ENCODE measurements around the gene SMARCB1.

SMARCB1 gene

DNA sequence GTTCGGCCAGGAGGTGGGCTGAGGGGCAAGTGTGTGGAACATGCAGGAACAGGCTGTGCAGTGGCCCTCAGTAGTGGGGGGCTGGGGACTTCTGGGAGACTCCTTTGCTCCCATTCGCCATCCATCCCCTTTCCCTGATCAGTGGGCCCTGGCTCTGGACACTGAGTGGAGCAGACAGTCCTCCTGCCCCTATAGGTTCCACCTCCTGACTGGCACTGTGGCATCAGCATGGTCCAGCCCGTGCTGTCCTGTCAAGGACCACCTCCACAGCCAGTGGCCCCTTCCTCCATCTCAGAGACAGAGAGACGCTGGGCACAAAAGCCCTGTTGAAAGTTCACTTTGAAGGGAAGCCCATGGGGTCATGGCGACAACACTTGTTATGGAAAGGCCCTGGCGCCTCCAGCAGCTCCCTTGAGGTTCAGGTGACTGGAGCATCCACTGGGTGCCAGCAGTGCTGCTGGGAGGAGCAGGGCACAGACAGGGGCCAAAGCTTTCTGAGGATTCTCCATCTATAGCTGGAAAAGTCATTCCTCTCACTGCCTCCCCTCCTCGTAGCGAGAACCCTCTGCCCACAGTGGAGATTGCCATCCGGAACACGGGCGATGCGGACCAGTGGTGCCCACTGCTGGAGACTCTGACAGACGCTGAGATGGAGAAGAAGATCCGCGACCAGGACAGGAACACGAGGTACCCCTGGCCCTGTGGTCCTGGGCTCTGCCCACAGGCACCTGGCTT is 46.4 kb downstream of the SMARCB1 start:
- DNase-seq: no peak

DNA sequence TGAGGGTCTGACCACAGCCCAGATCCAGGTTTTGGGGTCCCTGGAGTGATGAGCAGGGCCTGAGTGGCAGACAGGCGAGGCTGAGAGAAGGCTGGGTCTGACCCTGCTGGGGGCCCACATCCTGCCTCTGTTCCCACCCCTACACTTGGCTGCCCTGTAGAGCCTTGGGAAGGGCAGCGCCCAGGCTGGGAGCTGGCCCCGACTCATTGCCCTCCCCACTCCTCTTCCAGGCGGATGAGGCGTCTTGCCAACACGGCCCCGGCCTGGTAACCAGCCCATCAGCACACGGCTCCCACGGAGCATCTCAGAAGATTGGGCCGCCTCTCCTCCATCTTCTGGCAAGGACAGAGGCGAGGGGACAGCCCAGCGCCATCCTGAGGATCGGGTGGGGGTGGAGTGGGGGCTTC is 47.1 kb downstream of the SMARCB1 start:
- DNase-seq: no peak

DNA sequence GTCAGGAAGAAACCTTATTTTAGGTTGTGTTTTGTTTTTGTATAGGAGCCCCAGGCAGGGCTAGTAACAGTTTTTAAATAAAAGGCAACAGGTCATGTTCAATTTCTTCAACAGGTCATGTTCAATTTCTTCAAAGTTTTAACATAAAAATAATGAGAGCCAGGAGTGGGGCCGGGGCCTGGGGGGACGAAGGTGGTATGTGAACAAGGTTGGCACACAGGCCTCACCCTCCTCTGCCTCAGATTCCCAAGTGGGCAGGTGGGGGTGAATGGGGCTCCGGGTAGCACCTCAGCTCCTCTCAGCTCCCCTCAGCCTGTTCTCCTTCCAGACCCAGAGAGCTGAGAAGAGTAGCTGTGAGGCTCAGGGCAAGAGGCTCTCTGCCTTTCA is 47.6 kb downstream of the SMARCB1 start:
- no peak for DNase-seq

DNA sequence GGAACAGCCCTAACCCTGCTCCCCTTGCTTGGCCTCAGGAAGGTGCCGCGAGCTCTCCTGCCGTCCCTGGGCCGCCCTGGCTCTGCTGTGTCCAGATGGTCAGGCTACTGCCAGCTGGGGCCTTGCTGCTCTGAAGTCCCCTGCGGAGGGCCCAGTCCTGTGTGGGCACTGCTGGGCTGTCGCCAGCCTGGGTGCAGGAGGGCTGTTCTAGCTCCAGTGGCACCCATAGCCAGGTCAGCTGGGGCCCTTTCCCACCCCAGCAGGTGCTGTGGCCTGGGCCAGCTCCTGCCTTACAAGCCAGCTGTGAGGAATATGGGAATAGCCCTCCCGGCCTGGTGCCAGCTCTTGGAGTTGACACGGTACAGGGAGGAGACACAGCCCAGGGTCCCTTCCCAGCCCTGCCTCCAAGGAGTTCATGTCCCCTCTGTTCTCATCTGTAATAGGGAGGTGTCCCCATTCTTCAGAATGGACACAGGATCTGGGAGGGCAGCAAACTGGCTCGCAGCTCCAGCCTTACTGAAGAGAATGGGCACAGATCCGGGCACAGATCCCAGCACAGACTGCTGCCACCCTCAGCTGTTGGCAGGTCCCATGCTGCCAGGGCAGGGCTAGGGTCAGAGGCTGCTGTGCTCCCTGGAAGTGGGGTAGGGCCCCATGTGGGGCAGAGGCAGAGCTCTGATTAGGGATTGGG is 48.2 kb downstream of the SMARCB1 start:
- no peak for DNase-seq

DNA sequence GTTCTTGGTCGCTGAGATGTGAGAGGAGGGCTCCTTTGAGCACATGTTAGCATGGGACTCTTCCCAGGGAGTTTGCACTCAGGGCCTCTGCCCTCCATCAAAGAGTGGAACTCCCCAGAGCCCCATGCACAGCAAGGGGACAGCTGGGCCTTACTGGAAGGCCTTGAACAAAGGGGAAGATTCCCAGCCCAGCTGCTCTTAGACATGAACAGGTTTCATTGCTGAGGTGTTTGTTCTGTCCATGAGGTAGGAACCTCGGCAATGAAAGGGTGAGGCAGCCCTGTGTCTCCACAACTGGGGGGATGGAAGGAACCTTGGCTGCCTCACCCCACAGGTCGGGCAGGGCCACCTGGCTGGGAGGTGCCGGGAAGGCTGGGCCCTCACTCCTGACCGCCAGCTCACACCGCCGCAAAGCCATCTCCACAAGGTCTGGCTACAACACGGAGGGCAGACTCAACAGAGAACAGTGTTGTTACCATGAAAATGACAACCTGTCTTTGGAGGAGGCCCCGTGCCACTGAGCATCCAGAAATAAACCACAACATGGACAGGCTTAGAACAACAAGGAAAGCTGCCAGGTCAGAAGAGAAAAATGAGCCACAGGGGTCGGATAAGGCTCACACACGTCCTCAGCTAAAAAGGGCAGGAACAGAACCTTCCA is 48.8 kb downstream of the SMARCB1 start:
- no peak for DNase-seq

DNA sequence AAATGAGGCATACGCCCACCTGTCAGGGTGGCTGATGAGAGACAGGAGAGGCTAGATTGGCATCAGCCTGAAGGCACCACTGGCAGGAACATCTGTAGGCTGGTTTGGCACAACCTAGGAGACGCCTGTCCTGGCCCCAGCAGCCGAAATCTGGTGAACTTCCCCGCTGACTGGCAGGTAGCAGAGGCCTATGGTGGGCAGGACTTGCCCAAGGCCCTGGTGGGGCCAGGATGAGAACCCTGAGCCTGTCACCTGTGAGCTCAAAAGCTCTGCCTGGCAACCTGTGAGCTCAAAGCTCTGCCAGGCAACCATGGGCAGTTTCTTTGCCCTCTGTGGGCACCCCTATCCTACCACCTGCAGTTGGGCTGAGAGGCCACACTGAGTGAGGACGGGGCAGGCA is 49.5 kb downstream of the SMARCB1 start:
- DNase-seq: no peak

DNA sequence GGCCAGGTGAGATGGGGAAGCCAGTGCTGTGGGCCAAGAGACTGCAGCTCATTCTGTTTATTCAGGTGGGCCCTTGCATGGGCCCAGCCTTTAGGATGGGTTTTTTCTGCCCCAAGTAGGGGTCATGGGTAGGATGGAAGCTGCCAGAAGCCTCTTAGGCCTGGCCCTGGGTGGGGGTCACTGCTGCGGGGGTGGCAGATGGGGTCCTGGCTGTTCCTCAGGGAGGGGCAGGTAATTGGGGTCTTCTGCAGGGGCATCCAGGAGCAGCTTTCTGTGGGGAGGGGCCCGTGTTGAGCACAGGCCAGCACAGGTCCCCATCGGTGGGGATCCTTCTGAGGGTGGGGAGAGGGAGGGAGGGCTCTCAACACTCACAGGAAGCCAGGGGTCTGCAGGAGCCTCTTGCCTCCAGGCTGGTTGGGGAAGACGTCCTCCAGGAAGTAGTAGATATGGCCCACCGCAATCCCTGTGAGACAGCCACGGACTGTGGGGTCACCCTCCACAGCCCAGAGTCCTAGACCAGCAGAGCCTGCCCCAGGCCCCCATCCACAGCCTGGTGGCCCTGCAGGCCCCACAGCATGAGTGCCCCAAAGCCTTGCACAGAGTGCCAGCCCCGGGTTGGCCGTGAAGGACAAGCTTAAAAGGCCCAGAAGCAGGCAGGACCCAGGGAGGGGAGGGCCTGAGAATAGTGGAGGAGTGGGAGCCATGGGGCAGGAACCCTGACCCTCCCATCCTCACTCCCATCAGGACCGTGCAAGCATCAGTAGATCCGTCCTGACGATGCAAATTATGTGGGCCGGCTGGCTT is 50.1 kb downstream of the SMARCB1 start:
- DNase-seq: no peak

DNA sequence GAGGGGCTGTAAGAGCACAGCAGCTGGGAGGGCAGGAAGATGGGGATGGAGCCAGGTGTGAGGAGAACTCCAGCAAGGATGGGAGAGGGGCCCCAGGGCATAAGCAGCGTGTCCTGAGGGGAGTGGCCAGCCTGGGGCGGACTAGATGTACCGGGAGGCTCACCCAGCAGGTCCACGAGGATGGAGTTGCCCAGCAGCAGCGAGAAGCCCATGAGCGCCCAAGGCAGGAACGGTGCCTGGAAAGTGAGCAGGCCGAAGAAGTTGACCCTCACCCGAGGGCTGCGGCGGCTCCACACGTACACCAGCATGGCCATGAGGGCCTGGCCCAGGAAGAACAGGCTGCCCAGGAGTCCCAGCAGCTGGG is 50.7 kb downstream of the SMARCB1 start:
- no peak for DNase-seq

DNA sequence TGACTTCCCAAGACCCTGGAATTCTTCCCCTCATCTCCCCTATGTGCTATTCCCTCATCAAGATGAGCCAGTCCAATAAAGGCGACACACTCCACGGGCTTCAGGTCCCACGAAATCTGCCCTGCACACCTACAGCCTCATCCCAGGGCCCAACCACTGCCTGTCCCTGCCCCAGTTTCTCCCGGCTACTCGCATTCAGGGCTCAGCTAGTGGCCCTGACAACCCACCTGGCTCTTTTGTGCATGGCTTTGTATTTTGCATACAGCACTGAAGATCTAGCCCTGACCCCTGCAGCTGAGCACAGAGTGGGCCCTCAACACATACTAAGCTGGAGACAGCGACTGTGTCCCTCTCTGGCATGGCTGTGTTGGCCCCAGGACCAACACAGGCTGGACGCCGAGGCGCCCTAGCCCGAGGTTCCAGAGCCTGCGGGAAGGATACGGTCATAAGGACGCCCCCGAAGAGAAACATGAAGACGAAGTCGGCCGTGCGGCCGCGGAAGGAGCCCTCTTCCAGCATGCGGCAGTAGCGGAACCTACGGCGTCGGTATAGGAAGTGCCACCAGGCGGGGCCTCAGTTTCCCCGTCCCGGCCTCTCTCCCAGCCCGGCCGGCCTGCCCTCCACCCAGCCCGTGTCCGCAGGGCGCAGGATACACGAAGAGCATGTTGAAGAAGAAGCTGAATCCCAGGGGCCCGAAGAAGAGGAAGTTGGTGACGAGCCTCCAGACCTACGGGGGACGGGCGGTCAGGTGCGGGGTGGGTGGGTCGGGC is 51.3 kb downstream of the SMARCB1 start:
- DNase-seq: no peak

DNA sequence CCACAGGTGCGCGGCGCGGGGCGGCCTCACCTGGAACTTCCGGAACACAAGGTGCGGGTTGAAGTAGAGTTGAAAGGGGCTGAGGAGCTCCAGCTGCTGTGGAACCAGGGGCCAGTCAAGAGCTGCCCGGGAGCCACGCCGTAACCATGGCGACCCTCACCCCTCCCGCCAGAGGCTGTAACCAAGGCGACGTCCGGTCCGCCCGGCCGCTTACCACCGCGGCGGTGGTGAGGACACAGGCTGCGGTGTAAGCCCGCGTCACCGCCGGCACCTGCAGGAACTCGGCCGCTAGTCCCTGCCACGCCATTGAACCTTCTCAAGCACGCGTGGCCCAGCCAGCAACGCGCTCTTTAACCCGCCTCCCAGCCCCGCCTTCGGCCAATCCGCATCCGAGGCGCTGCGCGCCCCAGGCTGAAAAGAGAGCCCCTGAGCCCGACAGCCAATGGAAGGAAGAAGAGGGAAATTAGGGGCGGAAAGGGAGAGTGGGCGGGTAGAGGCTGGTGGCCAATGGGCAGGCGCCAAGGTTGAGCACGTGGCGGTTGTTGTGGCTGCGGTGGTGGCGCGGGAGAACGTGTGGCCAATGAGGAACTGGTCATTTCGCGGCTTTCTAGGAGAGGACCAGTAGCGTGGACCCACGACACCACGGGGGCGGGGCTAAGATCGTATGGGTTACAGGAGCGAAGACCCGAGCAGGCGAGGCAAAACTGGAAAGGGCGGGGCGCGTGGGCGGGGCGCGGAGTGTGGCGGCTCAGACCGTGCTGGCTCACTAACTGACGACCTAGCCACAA is 52.1 kb downstream of the SMARCB1 start, which contains the start of gene DERL3:
TSS of gene DERL3 (minus strand) at position 326 of the 788 bp plus-strand sequence. CDS start at position 307, 19 bp downstream.
- DNase-seq: peak; percentile 98 to 99

DNA sequence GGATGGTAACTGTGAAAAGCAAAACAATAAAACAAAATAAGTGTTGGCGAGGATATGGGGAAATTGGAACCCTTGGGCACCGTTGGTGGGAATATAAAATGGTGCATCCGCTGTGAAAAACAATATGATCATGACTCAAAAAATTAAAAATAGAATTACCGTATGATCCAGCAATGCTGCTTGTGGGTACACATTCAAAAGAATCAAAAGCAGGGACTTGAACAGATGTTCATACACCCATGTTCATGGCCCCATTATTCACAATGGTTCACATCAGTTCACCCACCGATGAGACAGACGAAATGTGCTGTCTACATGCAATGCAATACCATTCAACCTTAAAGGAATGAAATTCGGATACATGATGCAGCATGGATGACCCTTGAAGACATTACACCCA is 53.3 kb downstream of the SMARCB1 start:
- DNase-seq: no peak

DNA sequence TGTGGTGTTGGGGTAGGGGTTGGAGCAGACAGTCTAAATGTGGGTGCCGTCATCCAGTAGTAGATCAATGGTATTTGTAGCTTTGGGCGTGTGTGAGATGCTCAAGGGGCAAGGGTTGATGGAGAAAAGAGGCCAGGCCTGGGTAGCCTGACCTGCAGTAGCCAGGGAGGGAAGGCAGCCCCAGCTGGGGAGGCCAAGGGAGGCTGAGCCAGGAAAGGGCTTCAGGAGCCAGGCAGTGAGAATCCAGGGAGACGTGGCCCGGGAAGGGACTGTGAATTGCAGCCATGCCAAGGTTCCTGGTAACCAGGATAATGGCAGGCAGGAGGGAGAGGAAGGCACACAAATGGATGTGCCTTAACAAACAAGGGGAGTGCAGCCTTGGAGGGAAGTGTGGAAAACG is 54.5 kb downstream of the SMARCB1 start:
- no peak for DNase-seq

DNA sequence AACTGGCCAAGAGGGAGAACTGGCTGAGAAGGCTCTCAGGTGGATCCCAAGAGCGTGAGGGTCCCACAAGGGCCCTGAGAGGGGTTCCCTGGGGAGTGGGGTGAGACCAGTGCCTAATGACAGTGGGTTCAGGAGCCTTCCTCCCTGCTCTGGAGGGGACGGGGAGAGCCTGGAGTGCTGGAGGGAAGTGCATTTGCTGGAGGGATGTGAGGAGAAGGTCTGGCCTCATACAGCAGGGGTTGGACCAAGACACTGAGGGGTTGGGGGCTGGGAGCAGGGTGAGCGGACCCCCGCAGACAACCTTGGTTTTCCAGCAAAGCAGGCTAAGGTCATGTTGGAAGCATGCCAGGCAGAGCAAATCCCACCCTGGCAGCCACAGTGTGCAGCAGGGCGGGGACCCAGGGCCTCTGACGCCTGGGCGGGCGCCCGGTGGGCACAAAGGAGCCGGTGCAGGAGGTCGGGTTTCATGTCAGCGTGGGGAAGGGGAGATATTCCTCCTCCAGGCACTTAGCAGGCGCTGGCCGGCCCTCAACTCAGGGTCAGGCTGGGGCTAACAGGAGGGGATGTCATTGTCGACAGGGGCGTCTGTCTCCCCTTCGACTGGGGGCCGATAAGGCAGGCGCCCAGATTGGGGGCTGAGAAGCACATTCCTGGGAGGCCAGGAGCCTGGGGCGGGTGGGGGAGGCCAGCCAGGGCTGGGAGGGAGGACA is 55.1 kb downstream of the SMARCB1 start:
- no peak for DNase-seq

DNA sequence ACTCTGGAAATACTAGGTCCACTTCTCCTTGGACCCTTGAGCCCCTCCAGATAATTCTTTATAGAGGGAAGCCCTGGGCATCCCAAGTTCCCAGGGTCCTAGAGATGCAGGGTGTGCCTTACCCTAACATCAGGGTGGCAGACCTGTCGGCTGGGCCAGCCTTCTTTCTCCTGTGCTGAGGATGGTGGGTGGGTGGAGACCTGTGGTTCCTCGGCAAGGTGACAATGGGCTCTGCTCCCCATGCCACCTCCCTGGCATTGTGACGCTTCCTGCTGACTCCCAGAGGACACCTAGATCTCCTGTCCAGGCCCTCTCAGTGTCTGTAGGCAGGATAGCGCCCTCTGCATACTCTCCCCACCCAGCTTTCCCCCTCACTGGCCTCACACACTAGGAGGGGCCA is 55.8 kb downstream of the SMARCB1 start:
- DNase-seq: no peak

DNA sequence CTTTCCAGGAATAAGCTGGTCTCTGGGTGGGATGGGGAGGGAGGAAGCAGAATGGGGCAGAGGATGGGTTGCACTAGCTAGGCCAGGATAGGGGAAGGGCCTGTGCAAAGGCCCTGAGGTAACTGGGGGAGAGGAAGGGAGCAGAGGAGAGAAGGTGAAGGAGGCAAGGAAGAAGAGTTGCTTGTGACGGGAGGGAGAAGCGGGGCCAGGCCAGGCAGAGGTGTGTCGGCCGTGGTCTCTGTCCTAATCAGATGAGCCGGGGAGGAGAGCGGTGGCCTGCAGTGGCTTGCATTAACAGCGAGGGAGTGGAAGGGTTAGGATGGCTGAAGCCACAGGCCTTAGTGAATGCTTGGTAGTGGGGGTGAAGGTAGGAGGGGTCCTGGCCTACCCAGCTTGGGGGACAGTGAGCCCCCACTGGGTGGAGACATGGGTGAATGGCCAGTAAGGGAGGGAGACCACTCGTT is 58.0 kb downstream of the SMARCB1 start:
- DNase-seq: no peak

DNA sequence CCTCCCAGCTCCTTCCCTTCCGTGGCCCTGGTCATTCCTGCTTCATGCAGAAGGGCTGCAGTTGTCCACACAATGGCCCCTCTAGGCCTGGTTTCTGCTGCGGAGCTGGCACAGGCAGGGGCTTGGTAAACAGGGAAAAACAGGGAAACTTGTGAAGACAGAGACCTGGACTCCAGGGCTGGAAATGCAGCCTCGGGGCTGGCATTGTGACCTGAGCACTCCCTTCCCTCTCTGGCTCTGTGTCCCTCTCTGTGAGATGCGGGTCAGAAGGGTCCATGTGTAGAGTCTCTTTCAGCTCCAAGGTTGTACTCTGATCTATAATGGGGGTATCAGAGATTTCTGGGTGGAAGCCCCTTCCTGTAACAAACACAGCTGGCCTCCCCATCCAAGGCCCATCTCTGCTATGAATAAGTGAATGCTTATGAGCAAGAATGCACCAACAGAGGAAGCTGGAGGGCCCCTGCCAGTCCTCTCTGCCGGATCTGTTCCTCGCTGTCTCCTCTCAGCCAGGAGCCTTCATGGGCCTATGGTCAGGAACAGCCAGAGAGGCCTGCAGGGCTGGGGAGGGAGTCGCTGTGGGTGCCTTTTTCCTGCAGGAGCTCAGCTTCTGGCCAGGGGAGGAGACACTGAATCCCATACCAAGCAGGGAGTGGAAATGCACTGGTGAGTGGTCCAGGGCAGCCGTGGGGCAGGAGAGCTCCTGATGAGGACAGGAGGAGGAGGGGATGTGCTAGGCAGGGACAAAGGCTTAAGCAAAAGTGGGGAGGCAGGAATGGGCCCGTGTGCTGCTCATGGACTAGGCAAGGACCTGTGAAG is 58.7 kb downstream of the SMARCB1 start:
- DNase-seq: no peak

DNA sequence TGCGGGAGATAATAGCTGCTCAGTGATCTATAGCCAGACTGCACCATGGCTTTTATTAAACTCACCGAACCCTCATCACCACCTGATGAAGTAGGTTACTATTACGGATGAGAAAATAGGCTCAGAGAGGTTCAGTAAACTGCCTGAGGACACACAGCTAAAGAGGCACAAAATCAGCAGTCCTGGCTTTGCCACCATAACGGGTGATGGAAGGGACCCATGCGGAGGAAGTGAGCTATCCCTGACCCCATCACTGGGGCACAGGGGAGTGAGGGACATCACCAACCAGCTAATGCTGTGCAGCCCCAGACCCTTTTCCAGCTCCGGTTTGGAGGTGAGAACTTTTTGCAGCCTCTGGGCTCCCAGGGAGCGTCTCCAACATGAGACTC is 59.3 kb downstream of the SMARCB1 start:
- DNase-seq: no peak

DNA sequence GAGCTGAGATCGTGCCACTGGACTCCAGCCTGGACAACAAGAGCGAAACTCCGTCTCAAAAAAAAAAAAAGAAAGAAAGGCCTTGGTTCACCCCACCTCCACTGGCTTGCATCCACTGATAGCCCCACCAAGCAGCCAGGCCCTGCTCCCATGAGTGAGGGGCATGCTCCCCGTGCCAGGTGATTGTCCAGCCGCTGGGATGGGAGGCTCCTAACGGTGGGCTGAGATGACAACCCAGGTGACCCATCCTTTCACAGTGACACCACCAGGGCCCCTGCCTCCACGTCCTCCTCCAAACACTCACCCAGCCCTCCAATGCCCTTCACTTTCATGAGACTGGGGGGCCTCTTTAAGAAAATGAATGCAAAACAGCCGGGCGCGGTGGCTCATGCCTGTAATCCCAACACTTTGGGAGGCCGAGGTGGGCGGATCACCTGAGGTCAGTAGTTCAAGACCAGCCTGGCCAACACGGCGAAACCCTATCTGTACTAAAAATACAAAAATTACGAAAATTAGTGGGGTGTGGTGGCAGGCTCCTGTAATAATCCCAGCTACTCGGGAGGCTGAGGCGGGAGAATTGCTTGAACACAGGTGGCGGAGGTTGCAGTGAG is 60.6 kb downstream of the SMARCB1 start:
- DNase-seq: no peak

All from CD4-positive, alpha-beta T cell treated with Interleukin-4 for 1 hour (primary cell).